Activated CD4-positive, alpha-beta T cell treated with anti-CD3 and anti-CD28 coated beads, Interleukin-2, amount 50 U/mL, for 48 hours (primary cell): ENCODE results near the gene KIF22.
"Not testable (repeated sequence)": the region's sequence is repeated elsewhere in the genome, so short reads cannot be mapped to it uniquely, and the experiment has no call there.

Source experiments
- DNase-seq, 2 experiments: peaks; one replicate each; pipeline ENCODE4 v3.0.0-alpha.2; 2020

The KIF22 gene

DNA sequence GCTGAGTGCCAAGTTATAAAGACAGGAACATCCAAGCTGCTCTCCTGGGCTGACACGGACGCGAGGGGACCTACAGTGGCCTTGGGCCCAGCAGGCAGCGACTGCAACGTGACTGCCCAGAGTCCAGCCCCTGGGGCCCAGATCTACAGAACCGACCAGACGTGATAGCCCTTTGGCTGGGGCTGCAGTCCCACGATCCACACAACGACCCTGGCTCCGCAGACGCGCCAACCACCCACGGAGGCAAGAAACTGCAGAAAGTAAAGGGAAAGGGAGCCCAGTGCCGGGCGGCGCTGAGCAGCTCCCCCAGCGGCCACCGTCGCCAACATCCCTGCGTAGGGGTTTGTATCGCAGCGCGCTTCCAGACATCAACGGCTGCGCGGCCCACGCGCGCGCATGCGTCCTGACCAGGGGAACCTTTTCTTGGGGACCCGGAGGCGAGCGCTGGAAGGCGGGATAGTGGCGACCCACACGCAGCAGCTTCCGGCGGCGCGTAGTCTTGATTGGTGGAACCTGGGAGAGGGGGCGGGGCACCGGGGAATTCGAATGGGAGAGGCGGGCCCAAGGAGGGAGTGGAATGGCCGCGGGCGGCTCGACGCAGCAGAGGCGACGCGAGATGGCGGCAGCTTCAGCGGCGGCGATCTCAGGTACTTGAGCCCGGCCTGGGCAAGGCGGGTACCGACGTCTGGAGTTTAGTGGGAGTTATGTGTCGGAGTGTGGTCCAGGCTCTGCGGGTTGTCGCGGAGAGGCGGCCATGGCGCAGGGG is at the start of gene KIF22:
Gene KIF22 (plus strand): TSS at position 569 of the 766 bp plus-strand sequence. CDS start 9 bp downstream, at position 578.
- DNase-seq: peak; percentile 100

GRCh38 chr16:29742683-29743275 is 47.8 kb upstream of the KIF22 start:
- DNase-seq: no peak

- DNase-seq: no peak
Observed at GRCh38 chr16:29743475-29743826, 47.1 kb upstream of the KIF22 start.

GRCh38 chr16:29743827-29744531 is 46.6 kb upstream of the KIF22 start:
- peak; percentile 45 to 53 for DNase-seq

DNA sequence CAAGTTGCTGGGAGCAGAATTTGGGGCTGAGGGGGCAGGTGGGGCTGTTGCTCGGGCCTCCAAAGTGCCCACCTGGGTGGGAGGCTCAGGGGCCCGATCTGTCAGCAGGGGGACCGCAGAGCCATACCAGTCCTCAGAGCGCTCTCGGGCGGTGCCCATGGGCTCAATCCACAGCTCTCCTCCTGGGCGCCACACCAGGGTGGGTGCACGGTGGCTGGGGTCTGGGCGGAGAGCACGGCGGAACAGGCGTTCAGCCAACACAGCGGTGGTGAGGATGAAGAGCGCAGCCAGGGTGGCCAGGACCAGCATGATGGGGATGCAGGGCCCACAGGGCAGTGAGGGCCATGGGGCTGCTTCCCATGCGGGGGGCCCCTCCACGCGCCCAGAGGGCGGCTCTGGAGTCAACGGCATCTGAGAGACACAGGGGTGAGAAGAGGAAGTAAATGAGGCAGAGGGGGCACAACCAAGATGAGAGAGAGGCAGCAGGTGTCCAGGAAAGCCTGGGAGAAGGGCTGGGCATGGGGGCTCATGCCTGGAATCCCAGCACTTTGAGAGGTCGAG is 45.9 kb upstream of the KIF22 start:
- DNase-seq: peak in 1 of 2 experiments; percentile 22

DNA sequence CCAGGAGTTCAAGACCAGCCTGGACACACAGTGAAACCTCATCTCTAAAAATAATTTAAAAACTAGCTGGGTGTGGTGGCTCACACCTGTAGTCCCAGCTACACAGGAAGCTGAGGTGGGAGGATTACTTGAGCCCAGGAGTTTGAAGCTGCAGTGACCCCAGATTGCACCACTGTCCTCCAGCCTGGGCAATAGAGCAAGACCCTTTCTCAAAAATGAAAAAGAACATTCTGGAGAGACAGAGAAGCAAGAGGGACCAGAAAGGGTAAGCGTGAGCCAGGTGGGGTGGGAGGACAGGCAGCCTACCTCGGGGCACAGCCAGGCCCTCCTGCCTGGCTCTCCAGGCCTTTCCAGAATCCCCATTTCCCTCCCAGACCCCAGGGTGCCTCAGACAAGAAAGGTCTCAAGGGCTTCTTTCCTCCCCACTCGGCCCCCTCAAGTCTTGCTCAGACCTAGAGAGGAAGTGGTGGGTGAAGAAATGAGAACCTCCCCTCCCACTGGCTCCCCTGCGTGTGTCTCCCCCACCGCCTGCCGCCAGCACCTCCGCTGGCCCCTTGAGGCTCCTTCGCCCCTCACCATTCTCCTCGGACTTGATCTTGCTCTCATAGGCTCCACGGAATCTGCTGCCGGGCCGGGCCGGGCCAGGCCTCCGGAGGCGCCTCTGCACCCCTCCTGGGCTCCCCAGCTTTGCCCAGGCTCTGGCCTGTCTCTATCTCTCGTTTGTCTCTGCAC is 45.3 kb upstream of the KIF22 start:
- peak; percentile 62 to 67 for DNase-seq

GRCh38 chr16:29745853-29746345 is 44.7 kb upstream of the KIF22 start, which contains the start of gene C16orf54:
C16orf54 (minus strand) TSS chr16:29745990; CDS start chr16:29744951, 1,039 bp downstream.
- DNase-seq: peak; percentile 86 to 90

- not testable (repeated sequence) for DNase-seq
Observed at GRCh38 chr16:29746518-29746917, 44.0 kb upstream of the KIF22 start.

- no peak for DNase-seq
Observed at GRCh38 chr16:29747947-29748759, 42.4 kb upstream of the KIF22 start.

- not testable (repeated sequence) for DNase-seq
Observed at GRCh38 chr16:29748760-29749149, 41.8 kb upstream of the KIF22 start.

DNA sequence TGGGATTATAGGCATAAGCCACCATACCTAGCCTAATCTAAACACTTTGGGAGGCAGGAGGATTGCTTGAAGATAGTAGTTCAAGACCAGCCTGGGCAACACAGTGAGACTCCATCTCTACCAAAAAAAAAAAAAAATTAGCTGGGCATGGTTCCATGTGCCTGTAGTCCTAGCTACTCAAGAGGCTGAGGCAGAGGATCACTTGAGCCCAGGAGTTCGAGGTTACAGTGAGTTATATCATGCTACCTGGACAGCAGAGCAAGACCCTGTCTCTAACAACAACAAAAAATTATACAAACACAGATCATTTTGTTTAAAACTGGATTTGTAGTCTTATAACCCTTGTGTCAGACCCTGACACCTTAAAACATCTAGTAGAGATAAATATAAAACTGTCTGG is 37.0 kb upstream of the KIF22 start:
- no peak for DNase-seq

- DNase-seq: no peak
Observed at GRCh38 chr16:29756654-29757053, 33.9 kb upstream of the KIF22 start.

- DNase-seq: not testable (repeated sequence)
Observed at GRCh38 chr16:29757086-29757485, 33.5 kb upstream of the KIF22 start.

DNA sequence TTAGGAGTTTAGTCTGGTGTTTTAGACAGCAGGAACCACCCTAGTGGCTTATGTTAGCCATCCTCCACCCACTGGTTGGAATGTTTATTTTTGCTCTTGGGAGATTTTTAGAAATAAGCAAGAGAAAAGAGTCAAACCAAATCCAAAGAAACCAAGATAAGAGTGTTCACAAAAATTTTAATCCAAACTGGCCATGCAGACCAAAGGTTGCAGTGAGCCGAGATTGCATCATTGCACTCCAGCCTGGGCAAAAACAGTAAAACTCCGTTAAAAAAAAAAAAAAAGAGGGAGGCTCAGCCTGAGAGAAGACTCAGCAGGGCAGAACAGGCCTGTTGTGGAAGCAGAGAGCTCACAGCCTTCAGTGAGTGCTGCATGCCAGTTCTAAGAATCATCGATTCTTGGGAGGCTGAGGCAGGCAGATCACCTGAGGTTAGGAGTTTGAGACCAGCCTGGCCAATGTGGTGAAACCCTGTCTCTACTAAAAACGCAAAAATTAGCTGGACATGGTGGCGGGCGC is 32.5 kb upstream of the KIF22 start:
- no peak for DNase-seq

- DNase-seq: no peak
Observed at GRCh38 chr16:29760567-29761279, 29.8 kb upstream of the KIF22 start.

DNA sequence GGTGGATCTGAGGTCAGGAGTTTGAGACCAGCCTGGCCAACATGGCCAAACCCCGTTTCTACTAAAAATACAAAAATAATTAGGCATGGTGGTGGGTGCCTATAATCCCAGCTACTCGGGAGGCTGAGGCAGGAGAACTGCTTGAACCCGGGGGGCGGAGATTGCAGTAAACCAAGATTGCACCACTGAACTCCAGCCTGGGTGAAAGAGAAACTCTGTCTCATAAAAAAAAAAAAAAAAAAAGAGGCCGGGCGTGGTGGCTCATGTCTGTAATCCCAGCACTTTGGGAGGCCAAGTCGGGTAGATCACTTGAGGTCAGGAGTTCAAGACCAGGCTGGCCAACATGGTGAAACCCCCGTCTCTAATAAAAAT is 29.3 kb upstream of the KIF22 start:
- DNase-seq: not testable (repeated sequence)

DNA sequence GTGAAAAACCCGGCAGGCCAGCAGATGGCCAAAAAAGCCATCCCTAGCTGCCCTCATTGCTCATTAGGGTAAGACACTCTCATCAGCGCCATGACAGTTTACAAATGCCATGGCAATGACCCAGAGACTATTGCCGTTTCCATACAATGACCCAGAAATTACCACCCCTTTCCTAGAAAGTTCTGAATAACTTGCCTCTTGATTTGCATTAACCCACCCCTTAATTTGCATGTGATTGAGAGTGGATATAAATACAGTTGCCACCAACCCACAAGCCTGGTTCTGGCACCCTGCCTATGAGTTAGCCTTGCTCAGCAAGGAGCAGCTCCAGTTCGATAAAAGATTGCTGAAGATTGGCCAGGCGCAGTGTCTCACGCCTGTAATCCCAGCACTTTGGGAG is 28.7 kb upstream of the KIF22 start:
- DNase-seq: no peak

- no peak for DNase-seq
Observed at GRCh38 chr16:29763326-29763725, 27.2 kb upstream of the KIF22 start.

DNA sequence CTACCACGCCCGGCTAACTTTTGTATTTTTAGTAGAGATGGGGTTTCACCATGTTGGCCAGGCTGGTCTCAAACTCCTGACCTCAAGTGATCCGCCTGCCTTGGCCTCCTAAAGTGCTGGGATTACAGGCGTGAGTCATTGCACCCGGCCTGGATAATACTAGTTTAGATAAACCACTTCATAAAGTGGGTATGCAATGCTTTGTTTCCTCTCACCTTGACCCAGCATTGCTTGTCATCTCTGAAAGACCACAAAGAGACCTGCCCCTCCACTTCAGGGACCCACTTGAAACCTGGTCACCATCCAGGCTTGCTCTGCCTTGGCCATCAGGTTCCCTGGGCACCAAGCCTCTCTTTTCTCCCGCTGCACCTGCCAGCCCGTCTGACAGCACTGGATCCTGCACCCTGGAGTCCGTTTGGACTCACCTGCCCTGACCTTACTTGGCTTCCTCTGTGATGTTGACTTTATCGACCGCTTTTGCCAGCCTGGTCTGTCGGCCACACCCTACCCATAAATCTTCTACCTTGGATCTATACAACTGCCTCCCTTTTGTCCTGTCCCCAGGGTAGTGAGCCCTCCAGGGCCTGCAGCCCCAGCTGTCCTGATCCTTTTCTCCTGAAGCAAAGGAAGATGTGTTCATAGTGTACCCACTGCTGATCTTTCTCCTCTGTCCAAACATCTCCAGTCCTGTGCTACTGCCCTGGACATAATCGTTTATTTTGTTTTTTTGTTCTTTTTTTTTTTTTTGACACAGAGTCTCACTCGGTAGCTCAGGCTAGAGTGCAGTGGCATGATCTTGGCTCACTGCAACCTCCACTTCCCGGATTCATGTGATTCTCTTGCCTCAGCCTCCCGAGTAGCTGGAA is 25.2 kb upstream of the KIF22 start:
- DNase-seq: no peak

GRCh38 chr16:29766571-29766970 is 24.0 kb upstream of the KIF22 start:
- no peak for DNase-seq
